ENCODE results near the gene CAMK1D.

GRCh38 chr10:12487366-12487765 lies 138.0 kb downstream of the CAMK1D start:
- TF ChIP-seq POLR2AphosphoS5 (IDR thresholded peaks at IDR 0.05) (no peak), POLR2A (IDR thresholded peaks at IDR 0.05) (no peak)
- TF ChIP-seq, protein P1, sequence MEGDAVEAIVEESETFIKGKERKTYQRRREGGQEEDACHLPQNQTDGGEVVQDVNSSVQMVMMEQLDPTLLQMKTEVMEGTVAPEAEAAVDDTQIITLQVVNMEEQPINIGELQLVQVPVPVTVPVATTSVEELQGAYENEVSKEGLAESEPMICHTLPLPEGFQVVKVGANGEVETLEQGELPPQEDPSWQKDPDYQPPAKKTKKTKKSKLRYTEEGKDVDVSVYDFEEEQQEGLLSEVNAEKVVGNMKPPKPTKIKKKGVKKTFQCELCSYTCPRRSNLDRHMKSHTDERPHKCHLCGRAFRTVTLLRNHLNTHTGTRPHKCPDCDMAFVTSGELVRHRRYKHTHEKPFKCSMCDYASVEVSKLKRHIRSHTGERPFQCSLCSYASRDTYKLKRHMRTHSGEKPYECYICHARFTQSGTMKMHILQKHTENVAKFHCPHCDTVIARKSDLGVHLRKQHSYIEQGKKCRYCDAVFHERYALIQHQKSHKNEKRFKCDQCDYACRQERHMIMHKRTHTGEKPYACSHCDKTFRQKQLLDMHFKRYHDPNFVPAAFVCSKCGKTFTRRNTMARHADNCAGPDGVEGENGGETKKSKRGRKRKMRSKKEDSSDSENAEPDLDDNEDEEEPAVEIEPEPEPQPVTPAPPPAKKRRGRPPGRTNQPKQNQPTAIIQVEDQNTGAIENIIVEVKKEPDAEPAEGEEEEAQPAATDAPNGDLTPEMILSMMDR (IDR thresholded peaks at IDR 0.05): no peak
